K562 (cell line): ENCODE measurements around the gene PMFBP1. TPM values are rescaled to one million over a fixed set of nuclear protein-coding genes. Genes with fewer than 3 reads are reported as not detected.

ENCODE experiments used
- ATAC-seq: fragments of 200-7000 bp; cut with Tn5 transposase; 3 replicates; pipeline ENCODE4 v1.9.1; 2020; ENCODE audit warnings: moderate library complexity
- BruUV-seq: library from RNA; stranded (reverse); fragments of 400-500 nt; replicated peaks from 2 replicates; lab custom pipeline; 2021; lab: Mats Ljungman, UMichigan
- CTCF ChIA-PET: fragments of 300-600 bp; formaldehyde crosslinking; extraction: SDS; loops from one replicate; lab custom pipeline; 2021; ENCODE audit warnings: low intra/inter-chr PET ratio; lab: Yijun Ruan, JAX
- POLR2A ChIA-PET: fragments of 300-600, 350-650 bp; sonication (Branson Sonifier 250); formaldehyde crosslinking; extraction: SDS; loops from one replicate; lab custom pipeline; 2021; ENCODE audit warnings: antibody characterized with exemption, inconsistent platforms; lab: Yijun Ruan, JAX
- DNase-seq, 4 experiments: peaks; one replicate each; pipeline versions ENCODE4 v3.0.0 to v3.0.0-alpha.2; 2011 to 2018; ENCODE audit warnings: low spot score in 3 of 4, mixed read lengths in 3 of 4; ENCODE audit errors: extremely low read depth in 1 of 4
- FAIRE-seq: peaks from 2 replicates; lab custom pipeline; 2011; peaks lifted over from hg19 to GRCh38; lab: Jason Lieb, UNC
- H2AFZ ChIP-seq: 2 replicates; pipeline ENCODE4 v1.6.0; 2011; ENCODE audit warnings: low read depth, low read length, control low read depth, inconsistent platforms
- H3K27ac ChIP-seq: fragments of 200-600 bp; 3 replicates; pipeline ENCODE4 v1.8.0; 2011; ENCODE audit warnings: low read depth, mild to moderate bottlenecking, control low read depth, inconsistent platforms, low read length, moderate library complexity, mixed read lengths; ENCODE audit errors: extremely low read depth
- H3K27me3 ChIP-seq, 2 experiments: fragments of 300-600 bp in 1 of 2; 2 replicates in 1 of 2; 3 replicates in 1 of 2; pipeline versions ENCODE4 v1.6.0 to v1.8.0; 2011; ENCODE audit warnings: inconsistent platforms in 2 of 2, low read length in 2 of 2, mild to moderate bottlenecking in 1 of 2, mixed read lengths in 1 of 2, moderate library complexity in 1 of 2; ENCODE audit not compliant: control insufficient read depth in 2 of 2, insufficient read depth in 2 of 2
- H3K36me3 ChIP-seq: fragments of 300-600 bp; 3 replicates; pipeline ENCODE4 v1.8.0; 2011; ENCODE audit warnings: mild to moderate bottlenecking, low read length, inconsistent platforms; ENCODE audit not compliant: control insufficient read depth, insufficient read depth
- H3K4me1 ChIP-seq, 2 experiments: fragments of 200-600 bp in 1 of 2; replicated peaks in 1 of 2; 2 replicates in 1 of 2; 3 replicates in 1 of 2; pipeline versions ENCODE4 v1.5.1 to v1.8.0; 2011; ENCODE audit warnings: inconsistent platforms in 2 of 2, low read length in 2 of 2, mild to moderate bottlenecking in 1 of 2, mixed read lengths in 1 of 2, moderate library complexity in 1 of 2; ENCODE audit not compliant: control insufficient read depth in 2 of 2, insufficient read depth in 2 of 2
- H3K4me2 ChIP-seq: 2 replicates; pipeline ENCODE4 v1.6.1; 2011; ENCODE audit warnings: low read length, control low read depth, inconsistent platforms, mixed read lengths; ENCODE audit not compliant: insufficient read depth
- H3K4me3 ChIP-seq: fragments of 200-600 bp; sonication (generic), shearing (Covaris generic); 2 replicates; pipeline ENCODE4 v1.5.1; 2016; ENCODE audit warnings: control low read depth, inconsistent platforms
- H3K79me2 ChIP-seq: fragments of 200-600 bp; 3 replicates; pipeline ENCODE4 v1.8.0; 2011; ENCODE audit warnings: low read length, inconsistent platforms; ENCODE audit not compliant: control insufficient read depth, insufficient read depth
- H3K9ac ChIP-seq, 2 experiments: 2 replicates each; pipeline versions ENCODE4 v1.6.0 to v1.6.1; 2011; ENCODE audit warnings: low read depth in 2 of 2, low read length in 2 of 2, control low read depth in 1 of 2, inconsistent platforms in 1 of 2, mild to moderate bottlenecking in 1 of 2, mixed read lengths in 1 of 2; ENCODE audit not compliant: insufficient read depth in 1 of 2
- H3K9me1 ChIP-seq: one replicate; pipeline ENCODE4 v1.6.0; 2011; ENCODE audit warnings: inconsistent platforms, mild to moderate bottlenecking, low read length, moderate library complexity; ENCODE audit not compliant: control insufficient read depth, insufficient read depth
- H3K9me3 ChIP-seq: replicated peaks from 2 replicates; pipeline ENCODE4 v1.5.1; 2011; ENCODE audit warnings: low read depth, low read length, inconsistent platforms; ENCODE audit not compliant: control insufficient read depth, insufficient read depth
- H4K20me1 ChIP-seq: replicated peaks from 2 replicates; pipeline ENCODE4 v1.6.1; 2011; ENCODE audit warnings: low read length, inconsistent platforms, mixed read lengths; ENCODE audit not compliant: control insufficient read depth, insufficient read depth
- KLF1 ChIP-seq: fragments of 450-650 bp; IDR thresholded peaks from 2 replicates; pipeline ENCODE4 v1.6.1; 2016; ENCODE audit warnings: missing genetic modification characterization, missing compliant biosample characterization
- MEIS2 ChIP-seq: fragments of 450-650 bp; IDR thresholded peaks from 2 replicates; pipeline ENCODE4 v1.6.1; 2014; ENCODE audit warnings: mild to moderate bottlenecking; ENCODE audit not compliant: partially characterized antibody
- NCOA2 ChIP-seq, 2 experiments: fragments of 450-650 bp; IDR thresholded peaks; 2 replicates each; pipeline ENCODE4 v1.6.1; 2018; ENCODE audit warnings: mild to moderate bottlenecking in 2 of 2, moderate library complexity in 1 of 2; ENCODE audit not compliant: partially characterized antibody in 2 of 2
- RBM22 ChIP-seq: fragments of 200-400 bp; formaldehyde crosslinking; IDR thresholded peaks from 2 replicates; pipeline ENCODE4 v1.6.1; 2018; ENCODE audit warnings: low read length, low read depth; ENCODE audit not compliant: poor library complexity, severe bottlenecking
- XRCC4 ChIP-seq: IDR thresholded peaks from one replicate; pipeline ENCODE4 v1.6.1; 2011; ENCODE audit not compliant: insufficient read depth, insufficient read length; ENCODE audit errors: extremely low read depth
- ZBTB1 ChIP-seq: sonication (generic); formaldehyde crosslinking; IDR thresholded peaks from 2 replicates; pipeline ENCODE4 v1.8.1; 2023; ENCODE audit warnings: missing genetic modification reagents, low read depth, mild to moderate bottlenecking, borderline replicate concordance
- ZFP36 ChIP-seq: fragments of 150-350 bp; IDR thresholded peaks from 2 replicates; pipeline ENCODE4 v1.6.1; 2018; ENCODE audit warnings: low read length, low read depth; ENCODE audit not compliant: partially characterized antibody
- ZNF12 ChIP-seq: sonication (generic); formaldehyde crosslinking; IDR thresholded peaks from 2 replicates; pipeline ENCODE4 v1.4.0; 2020; ENCODE audit warnings: mild to moderate bottlenecking, missing genetic modification reagents
- ZNF121 ChIP-seq: sonication (generic); formaldehyde crosslinking; conservative IDR thresholded peaks from 2 replicates; pipeline ENCODE4 v1.8.0; 2022; ENCODE audit warnings: missing genetic modification reagents
- WGBS: fragments of 100-300 bp; shearing (Covaris generic); methylation state at CpG from one replicate; pipeline ENCODE4 v1.1.6; 2016; ENCODE audit warnings: low coverage, mixed read lengths; ENCODE audit not compliant: insufficient coverage; ENCODE audit errors: missing lambda C conversion rate; 5-methylcytosine and 5-hydroxymethylcytosine counted together
- in situ Hi-C: fragments of 300-500 bp; cut with MboI; formaldehyde crosslinking; loops from 4 replicates; pipeline ENCODE4 v1.15.0; 2018; ENCODE audit warnings: inconsistent platforms, mixed read lengths
- intact Hi-C: fragments of 100-400 bp; cut with micrococcal nuclease; formaldehyde crosslinking; loops from 2 replicates; pipeline ENCODE4 v1.14.2; 2022
- polyA plus RNA-seq, 8 experiments: library from polyadenylated mRNA; depleted of rRNA in 4 of 8; stranded (reverse) in 5 of 8; unstranded in 3 of 8; fragments of >200 nt; fragmentation: Nextera tagmentation in 2 of 8; fragmentation: Illumina TruSeq in 1 of 8; extraction: Ambion mirVana in 2 of 8; extraction: Trizol in 1 of 8; gene quantifications; 2 replicates each; pipeline versions ENCODE4 v1.2.1 to v1.2.3, GENCODE V29; 2011 to 2014; ENCODE audit warnings: inconsistent platforms in 1 of 8, missing spikeins in 1 of 8
- total RNA-seq, 7 experiments: library from RNA; depleted of rRNA in 6 of 7; stranded (reverse); fragments of >200 nt in 6 of 7; fragmentation: Illumina TruSeq in 2 of 7; extraction: Trizol in 2 of 7; gene quantifications; 2 replicates each; pipeline versions ENCODE4 v1.2.1 to v1.2.3, GENCODE V29; 2011 to 2021; ENCODE audit warnings: low replicate concordance in 1 of 7
- TF ChIP-seq, protein P1 (sequence below): fragments of 450-650 bp; IDR thresholded peaks from 2 replicates; pipeline ENCODE4 v1.6.1; 2016
- TF ChIP-seq, protein P2 (sequence below): sonication (generic); formaldehyde crosslinking; IDR thresholded peaks from 2 replicates; pipeline ENCODE4 v1.9.0; 2022; ENCODE audit warnings: mild to moderate bottlenecking, missing genetic modification reagents
- TF ChIP-seq, protein P3 (sequence below): fragments of 450-650 bp; conservative IDR thresholded peaks from 2 replicates; pipeline ENCODE4 v1.6.1; 2016; ENCODE audit warnings: missing genetic modification characterization, low read depth, mild to moderate bottlenecking, missing compliant biosample characterization, moderate library complexity

PMFBP1 gene
- total and polyA plus RNA-seq, 9 of the 15 experiments (the other 6 are each of a cell fraction or from before 2014, with no cell fraction given): 0.13 to 0.91 (median 0.47) TPM

DNA sequence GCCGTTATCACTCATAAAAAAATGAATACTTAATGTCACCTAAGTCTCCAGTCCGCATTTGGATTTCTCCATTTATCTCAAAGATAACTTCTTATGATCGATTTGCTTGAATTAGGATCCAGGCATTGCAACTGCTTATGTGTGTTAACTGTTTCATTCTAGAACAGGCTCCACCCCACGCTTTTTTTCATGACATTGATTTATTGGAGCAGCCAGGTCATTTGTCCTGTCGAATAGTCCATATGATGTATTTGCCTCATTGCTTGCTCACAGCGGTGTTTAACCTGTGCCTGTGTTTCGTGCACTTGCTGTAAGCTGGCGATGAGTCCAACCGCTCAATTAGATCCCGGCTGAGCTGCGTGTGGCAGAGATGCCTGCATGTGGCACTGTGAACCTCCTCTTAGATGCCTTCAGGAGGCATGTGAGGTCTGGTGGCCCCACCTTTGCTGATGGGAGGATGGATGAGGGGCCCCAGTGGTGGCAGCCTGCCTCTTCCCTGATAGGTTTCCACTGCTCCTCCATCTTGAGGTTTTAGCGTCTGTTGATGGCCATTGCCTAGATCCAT is 61.9 kb downstream of the PMFBP1 start:
- H3K9me3 ChIP-seq: no peaks in the 10 kb centered on the region
- CTCF ChIA-PET: interaction anchor here (0.6 kb wide), 1 partner anchor 371 kb away, joined by 3 read pairs; no protein-coding TSS in a partner anchor
- H2AFZ ChIP-seq: no peak overlapping the region
- H3K4me3 ChIP-seq: no peak overlapping the region
- POLR2A ChIA-PET: interaction anchor here (1.1 kb wide), 1 partner anchor 13 kb away, joined by 3 read pairs; no protein-coding TSS in a partner anchor
- peaks cover 4 to 16% of the 10 kb centered on the region in 2 experiments; a peak in 3 of 5 replicates for H3K4me1 ChIP-seq
- ATAC-seq: no peak
- no peak overlapping the region for H3K4me2 ChIP-seq
- no peak for FAIRE-seq
- peak; percentile 53 for TF ChIP-seq MEIS2
- no peak for TF ChIP-seq ZFP36
- TF ChIP-seq, protein P1, sequence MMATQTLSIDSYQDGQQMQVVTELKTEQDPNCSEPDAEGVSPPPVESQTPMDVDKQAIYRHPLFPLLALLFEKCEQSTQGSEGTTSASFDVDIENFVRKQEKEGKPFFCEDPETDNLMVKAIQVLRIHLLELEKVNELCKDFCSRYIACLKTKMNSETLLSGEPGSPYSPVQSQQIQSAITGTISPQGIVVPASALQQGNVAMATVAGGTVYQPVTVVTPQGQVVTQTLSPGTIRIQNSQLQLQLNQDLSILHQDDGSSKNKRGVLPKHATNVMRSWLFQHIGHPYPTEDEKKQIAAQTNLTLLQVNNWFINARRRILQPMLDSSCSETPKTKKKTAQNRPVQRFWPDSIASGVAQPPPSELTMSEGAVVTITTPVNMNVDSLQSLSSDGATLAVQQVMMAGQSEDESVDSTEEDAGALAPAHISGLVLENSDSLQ: peak; percentile 65
- H4K20me1 ChIP-seq: no peaks in the 10 kb centered on the region
- H3K27me3 ChIP-seq: no peaks in the 10 kb centered on the region
- H3K79me2 ChIP-seq: no peaks in the 10 kb centered on the region
- 91% methylated on average over 12 of the region's 12 CpGs for WGBS
- no peak overlapping the region for H3K27ac ChIP-seq
- intact Hi-C loops: no loop called here
- peaks cover 4% of the 10 kb centered on the region for H3K9me1 ChIP-seq
- peaks cover 73% of the 10 kb centered on the region; the same call in 2 of the 3 replicates for H3K36me3 ChIP-seq
- no peak for DNase-seq
- H3K9ac ChIP-seq: no peak overlapping the region
- in situ Hi-C loops: no loop called here
- no TSS peak for BruUV-seq

DNA sequence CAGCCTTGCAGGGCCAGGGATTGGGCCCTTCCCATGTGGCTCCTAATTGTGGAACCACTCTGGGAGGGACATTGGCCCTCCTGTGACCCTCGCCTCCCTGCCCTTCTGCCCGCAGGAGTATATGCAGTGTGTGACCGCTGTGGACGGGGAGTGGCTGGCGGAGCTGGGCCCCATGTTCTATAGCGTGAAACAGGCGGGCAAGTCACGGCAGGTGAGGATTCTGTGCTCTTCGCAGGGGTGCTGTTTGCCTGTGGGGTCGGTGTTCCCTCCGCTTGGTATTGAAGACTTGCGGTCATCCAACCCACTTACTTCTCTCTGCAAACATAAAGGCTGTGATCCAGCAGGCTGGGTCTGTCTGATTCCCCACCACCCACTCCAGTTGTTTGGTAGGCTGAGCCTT is 62.7 kb downstream of the PMFBP1 start:
- FAIRE-seq: no peak
- H3K4me1 ChIP-seq: peaks cover 4 to 16% of the 10 kb centered on the region in 2 experiments; a peak in 3 of 5 replicates
- no peaks in the 10 kb centered on the region for H3K9me3 ChIP-seq
- intact Hi-C loops: no loop called here
- peaks cover 81% of the 10 kb centered on the region; the same call in 2 of the 3 replicates for H3K36me3 ChIP-seq
- no peak overlapping the region for H3K4me3 ChIP-seq
- CTCF ChIA-PET: interaction anchor here (0.6 kb wide), 1 partner anchor 370 kb away, joined by 3 read pairs; no protein-coding TSS in a partner anchor
- POLR2A ChIA-PET: interaction anchor here (0.6 to 1.0 kb wide), 2 partner anchors 16 to 536 kb away, joined by 3 read pairs; partner anchors contain the start of gene TXNL4B
- peaks cover 4% of the 10 kb centered on the region for H3K9me1 ChIP-seq
- no peak overlapping the region for H3K27ac ChIP-seq
- H2AFZ ChIP-seq: no peak overlapping the region
- TF ChIP-seq ZNF121 (CRISPR knock-in tag): no peak
- TF ChIP-seq ZNF12 (CRISPR knock-in tag): no peak
- no peak for TF ChIP-seq ZBTB1 (CRISPR knock-in tag)
- TF ChIP-seq, protein P2, sequence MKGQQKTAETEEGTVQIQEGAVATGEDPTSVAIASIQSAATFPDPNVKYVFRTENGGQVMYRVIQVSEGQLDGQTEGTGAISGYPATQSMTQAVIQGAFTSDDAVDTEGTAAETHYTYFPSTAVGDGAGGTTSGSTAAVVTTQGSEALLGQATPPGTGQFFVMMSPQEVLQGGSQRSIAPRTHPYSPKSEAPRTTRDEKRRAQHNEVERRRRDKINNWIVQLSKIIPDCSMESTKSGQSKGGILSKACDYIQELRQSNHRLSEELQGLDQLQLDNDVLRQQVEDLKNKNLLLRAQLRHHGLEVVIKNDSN (CRISPR knock-in tag): no peak
- TF ChIP-seq RBM22: no peak
- no peak for TF ChIP-seq KLF1
- TF ChIP-seq XRCC4: no peak
- no peak for TF ChIP-seq NCOA2 (IDR thresholded peaks at IDR 0.05; ENCODE audit: partially characterized antibody in 2 of 2)
- TF ChIP-seq, protein P3, sequence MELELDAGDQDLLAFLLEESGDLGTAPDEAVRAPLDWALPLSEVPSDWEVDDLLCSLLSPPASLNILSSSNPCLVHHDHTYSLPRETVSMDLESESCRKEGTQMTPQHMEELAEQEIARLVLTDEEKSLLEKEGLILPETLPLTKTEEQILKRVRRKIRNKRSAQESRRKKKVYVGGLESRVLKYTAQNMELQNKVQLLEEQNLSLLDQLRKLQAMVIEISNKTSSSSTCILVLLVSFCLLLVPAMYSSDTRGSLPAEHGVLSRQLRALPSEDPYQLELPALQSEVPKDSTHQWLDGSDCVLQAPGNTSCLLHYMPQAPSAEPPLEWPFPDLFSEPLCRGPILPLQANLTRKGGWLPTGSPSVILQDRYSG (tag): no peak
- TF ChIP-seq, all 486 proteins: peak for 0
- Histone ChIP-seq H3K27me3 (no peaks in the 10 kb centered on the region), H3K79me2 (no peaks in the 10 kb centered on the region), H4K20me1 (no peaks in the 10 kb centered on the region), H3K4me2 (no peak overlapping the region), H3K9ac (no peak overlapping the region)
- BruUV-seq: no TSS peak
- 99% methylated on average over 10 of the region's 12 CpGs for WGBS
- in situ Hi-C loops: no loop called here
- ATAC-seq: no peak
- DNase-seq: no peak
